ENCODE results near the gene AKT2.

The AKT2 gene

GRCh38 chr19:40242480-40242879, 42.7 kb downstream of the AKT2 start:
- no peak for TF ChIP-seq PAX5 (IDR thresholded peaks at IDR 0.05; ENCODE audit: insufficient read depth, low read length, severe bottlenecking)
- FAIRE-seq (no peak), DNase-seq (ENCODE audit: insufficient read length, low spot score) (no peak)

DNA sequence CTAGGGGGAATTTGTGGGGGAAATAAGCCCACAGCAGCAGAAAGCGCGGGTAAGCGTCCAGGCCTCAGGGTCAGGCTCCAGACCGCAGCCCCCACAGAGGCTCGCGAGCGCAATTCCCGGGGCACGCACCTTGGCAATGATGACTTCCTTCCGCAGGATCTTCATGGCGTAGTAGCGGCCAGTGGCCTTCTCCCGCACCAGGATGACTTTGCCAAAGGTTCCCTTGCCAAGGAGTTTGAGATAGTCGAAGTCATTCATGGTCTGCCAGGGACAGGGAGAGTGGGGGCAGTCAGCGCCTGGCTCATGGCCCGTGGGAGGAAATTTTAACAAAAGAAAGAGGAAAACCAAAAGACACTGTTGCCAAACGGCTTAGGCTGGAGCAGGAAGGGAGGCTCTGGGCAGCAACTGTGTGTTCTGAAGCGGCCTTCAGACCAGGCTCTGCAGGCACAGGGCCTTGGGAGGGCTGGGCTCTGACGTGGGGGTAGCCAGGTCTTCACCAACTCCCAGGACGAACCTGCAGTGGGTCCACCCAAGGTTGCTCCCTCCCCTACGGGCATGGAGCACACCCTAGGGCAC, 43.2 kb downstream of the AKT2 start:
- TF ChIP-seq POLR2AphosphoS5 (IDR thresholded peaks at IDR 0.05; ENCODE audit: low read depth, low read length) (no peak), TAF1 (IDR thresholded peaks at IDR 0.05; ENCODE audit: low read depth, low read length) (no peak), POU2F2 (IDR thresholded peaks at IDR 0.05; ENCODE audit: low read depth, low read length) (no peak), POLR2A (IDR thresholded peaks at IDR 0.05; ENCODE audit: low read depth, low read length) (no peak), SPI1 (IDR thresholded peaks at IDR 0.05; ENCODE audit: low read depth, low read length) (no peak), PAX5 (IDR thresholded peaks at IDR 0.05; ENCODE audit: insufficient read depth, low read length, severe bottlenecking) (no peak)
- no peak for FAIRE-seq

DNA sequence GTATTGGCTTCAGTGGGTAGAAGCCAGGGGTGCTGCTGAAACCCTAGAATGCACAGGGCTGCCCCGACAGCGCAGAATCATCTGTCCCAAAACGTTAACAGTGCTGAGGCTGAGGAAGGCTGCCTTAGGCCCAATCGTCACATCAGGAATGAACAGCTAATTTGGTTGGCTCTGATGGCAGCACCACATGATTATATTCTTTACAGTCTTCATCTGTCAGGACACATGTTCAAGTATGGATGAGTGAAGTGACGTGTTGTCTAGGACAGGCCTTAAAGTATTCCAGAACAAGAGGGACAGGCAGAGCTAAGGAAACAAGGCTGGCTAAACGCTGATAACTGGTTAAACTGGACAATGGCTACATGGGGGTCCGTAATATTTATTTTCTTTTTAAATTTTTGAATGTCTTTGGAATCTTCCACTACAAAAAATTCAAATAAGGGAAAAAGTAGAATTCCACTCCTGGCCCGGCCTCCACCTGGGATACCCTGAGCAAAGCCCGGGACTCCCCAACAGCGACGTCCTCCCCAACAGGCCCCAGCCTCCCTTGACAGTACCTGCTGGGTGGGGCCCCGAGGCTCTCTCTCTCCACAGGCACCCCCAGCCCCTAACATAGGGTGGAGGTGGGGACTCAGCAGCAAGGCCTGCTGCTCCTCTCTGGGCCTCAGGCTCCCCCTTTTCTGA, 43.9 kb downstream of the AKT2 start:
- DNase-seq (ENCODE audit: insufficient read length, low spot score) = no peak
- TF ChIP-seq POLR2A (IDR thresholded peaks at IDR 0.05; ENCODE audit: low read depth, low read length) (no peak), SPI1 (IDR thresholded peaks at IDR 0.05; ENCODE audit: low read depth, low read length) (no peak), POLR2AphosphoS5 (IDR thresholded peaks at IDR 0.05; ENCODE audit: low read depth, low read length) (no peak), POU2F2 (IDR thresholded peaks at IDR 0.05; ENCODE audit: low read depth, low read length) (no peak), TAF1 (IDR thresholded peaks at IDR 0.05; ENCODE audit: low read depth, low read length) (no peak), PAX5 (IDR thresholded peaks at IDR 0.05; ENCODE audit: insufficient read depth, low read length, severe bottlenecking) (no peak)
- FAIRE-seq = no peak

More for the DNA sequence above, 43.2 kb downstream of the AKT2 start:
- no peak for DNase-seq (ENCODE audit: insufficient read length, low spot score)

DNA sequence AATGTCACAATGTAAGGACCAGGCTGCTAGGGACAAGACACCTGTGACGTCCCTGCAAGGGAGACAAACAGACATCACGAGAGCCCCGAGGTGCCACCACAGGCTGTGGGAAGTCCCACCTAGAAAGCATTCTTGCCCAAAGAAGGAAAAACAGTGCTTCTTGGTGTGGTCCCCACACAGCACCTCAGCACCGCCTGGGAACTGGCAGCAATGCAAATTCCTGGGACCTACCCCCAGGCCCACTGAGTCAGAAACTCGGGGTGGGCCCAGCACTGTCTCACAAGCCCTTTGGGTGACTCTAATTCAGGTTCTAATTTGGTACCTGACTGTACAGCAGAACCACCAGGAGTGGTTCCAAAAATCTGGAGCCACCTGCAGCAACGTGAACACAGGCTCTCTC, 44.8 kb downstream of the AKT2 start:
- FAIRE-seq = no peak
- DNase-seq (ENCODE audit: insufficient read length, low spot score) = no peak
- TF ChIP-seq TAF1 (IDR thresholded peaks at IDR 0.05; ENCODE audit: low read depth, low read length) (no peak), POLR2A (IDR thresholded peaks at IDR 0.05; ENCODE audit: low read depth, low read length) (no peak), SPI1 (IDR thresholded peaks at IDR 0.05; ENCODE audit: low read depth, low read length) (no peak)

- FAIRE-seq = no peak
- no peak for TF ChIP-seq POU2F2 (IDR thresholded peaks at IDR 0.05; ENCODE audit: low read depth, low read length)
- no peak for TF ChIP-seq POLR2A (IDR thresholded peaks at IDR 0.05; ENCODE audit: low read depth, low read length)
- no peak for TF ChIP-seq PAX5 (IDR thresholded peaks at IDR 0.05; ENCODE audit: insufficient read depth, low read length, severe bottlenecking)
- DNase-seq (ENCODE audit: insufficient read length, low spot score) = no peak
Observed at GRCh38 chr19:40239415-40240226, 45.5 kb downstream of the AKT2 start.

DNA sequence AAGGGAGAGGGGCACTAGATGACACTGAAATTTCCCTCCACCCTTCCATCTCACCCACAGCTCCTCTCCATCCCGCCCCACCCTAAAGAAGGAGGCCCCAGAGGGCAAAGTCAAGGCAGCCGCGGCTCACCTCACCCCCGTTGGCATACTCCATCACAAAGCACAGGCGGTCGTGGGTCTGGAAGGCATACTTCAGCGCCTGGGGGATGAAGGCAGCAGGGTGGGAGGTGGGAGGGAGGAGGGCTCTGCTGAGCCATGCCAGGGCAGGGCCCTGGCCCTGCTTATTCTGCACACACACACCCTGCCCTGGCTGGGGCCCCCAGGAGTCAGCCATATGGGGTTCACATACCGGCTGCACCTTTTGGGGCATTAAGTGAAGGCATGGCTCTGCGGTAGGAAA, 46.4 kb downstream of the AKT2 start:
- FAIRE-seq (no peak), DNase-seq (ENCODE audit: insufficient read length, low spot score) (no peak)
- TF ChIP-seq SPI1 (IDR thresholded peaks at IDR 0.05; ENCODE audit: low read depth, low read length) (no peak), POU2F2 (IDR thresholded peaks at IDR 0.05; ENCODE audit: low read depth, low read length) (no peak), POLR2A (IDR thresholded peaks at IDR 0.05; ENCODE audit: low read depth, low read length) (no peak), PAX5 (IDR thresholded peaks at IDR 0.05; ENCODE audit: insufficient read depth, low read length, severe bottlenecking) (no peak), TAF1 (IDR thresholded peaks at IDR 0.05; ENCODE audit: low read depth, low read length) (no peak), POLR2AphosphoS5 (IDR thresholded peaks at IDR 0.05; ENCODE audit: low read depth, low read length) (no peak)

DNA sequence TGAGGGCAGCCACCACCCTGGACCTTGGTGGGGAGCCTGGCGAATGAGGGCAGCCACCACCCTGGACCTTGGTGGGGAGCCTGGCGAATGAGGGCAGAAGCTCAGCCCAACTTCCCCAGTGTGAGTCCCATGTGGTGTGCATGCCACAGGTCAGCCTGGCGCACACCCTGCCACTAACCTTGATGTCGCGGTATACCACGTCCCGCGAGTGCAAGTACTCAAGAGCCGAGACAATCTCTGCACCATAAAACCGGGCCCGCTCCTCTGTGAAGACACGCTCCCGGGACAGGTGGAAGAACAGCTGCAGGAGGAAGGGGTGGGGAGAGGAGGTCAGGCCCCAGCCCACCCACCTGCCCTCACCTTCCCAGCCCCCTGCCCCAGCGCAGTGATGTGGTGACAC, 47.4 kb downstream of the AKT2 start:
- no peak for DNase-seq (ENCODE audit: insufficient read length, low spot score)
- no peak for FAIRE-seq
- no peak for TF ChIP-seq TAF1 (IDR thresholded peaks at IDR 0.05; ENCODE audit: low read depth, low read length)
- no peak for TF ChIP-seq POLR2AphosphoS5 (IDR thresholded peaks at IDR 0.05; ENCODE audit: low read depth, low read length)

GRCh38 chr19:40236366-40236765, 48.8 kb downstream of the AKT2 start:
- no peak for FAIRE-seq
- DNase-seq (ENCODE audit: insufficient read length, low spot score) = no peak

GRCh38 chr19:40236026-40236355, 49.2 kb downstream of the AKT2 start:
- DNase-seq (ENCODE audit: insufficient read length, low spot score) (no peak), FAIRE-seq (no peak)
- TF ChIP-seq SPI1 (IDR thresholded peaks at IDR 0.05; ENCODE audit: low read depth, low read length) = no peak
- no peak for TF ChIP-seq PAX5 (IDR thresholded peaks at IDR 0.05; ENCODE audit: insufficient read depth, low read length, severe bottlenecking)

More at GRCh38 chr19:40236366-40236765, 48.8 kb downstream of the AKT2 start:
- TF ChIP-seq PAX5 (IDR thresholded peaks at IDR 0.05; ENCODE audit: insufficient read depth, low read length, severe bottlenecking) = no peak
- TF ChIP-seq POLR2AphosphoS5 (IDR thresholded peaks at IDR 0.05; ENCODE audit: low read depth, low read length) = no peak
- no peak for TF ChIP-seq POLR2A (IDR thresholded peaks at IDR 0.05; ENCODE audit: low read depth, low read length)
- TF ChIP-seq TAF1 (IDR thresholded peaks at IDR 0.05; ENCODE audit: low read depth, low read length) = no peak
- TF ChIP-seq POU2F2 (IDR thresholded peaks at IDR 0.05; ENCODE audit: low read depth, low read length) = no peak
- TF ChIP-seq SPI1 (IDR thresholded peaks at IDR 0.05; ENCODE audit: low read depth, low read length) = no peak

- FAIRE-seq = no peak
- TF ChIP-seq TAF1 (IDR thresholded peaks at IDR 0.05; ENCODE audit: low read depth, low read length) = no peak
- 0 out of 2 replicates have a peak, but pooled peaks have one; percentile 8 for TF ChIP-seq POLR2AphosphoS5 (IDR thresholded peaks at IDR 0.05; ENCODE audit: low read depth, low read length)
- TF ChIP-seq POU2F2 (IDR thresholded peaks at IDR 0.05; ENCODE audit: low read depth, low read length) = no peak
- DNase-seq (ENCODE audit: insufficient read length, low spot score) = no peak
Observed at GRCh38 chr19:40235238-40236025, 49.7 kb downstream of the AKT2 start.
